CD4-positive, alpha-beta memory T cell (primary cell): ENCODE measurements around the gene SON. TPM values are rescaled to one million over a fixed set of nuclear protein-coding genes. Genes with fewer than 3 reads are reported as not detected.
A peak's percentile ranks its signal among the peaks of the same experiment; 100 is the strongest.

Experiments used
- CTCF ChIA-PET: fragments of 350-600 bp; sonication (Branson Sonifier 250); formaldehyde crosslinking; loops from one replicate; lab custom pipeline; 2021; ENCODE audit warnings: inconsistent platforms; ENCODE audit not compliant: partially characterized antibody; lab: Charles Lee
- POLR2A ChIA-PET: fragments of 350-600 bp; sonication (Branson Sonifier 250); formaldehyde crosslinking; loops from one replicate; lab custom pipeline; 2021; ENCODE audit not compliant: partially characterized antibody; lab: Charles Lee
- DNase-seq, 5 donors: peaks; one replicate each; pipeline versions ENCODE4 v3.0.0 to v3.0.0-alpha.2; 2020 to 2022; ENCODE audit warnings: mixed read lengths in 1 of 5
- H3K27ac ChIP-seq: one replicate; pipeline ENCODE4 v1.7.0; 2013; ENCODE audit warnings: low read depth, low read length
- H3K27me3 ChIP-seq: 2 replicates; pipeline ENCODE4 v1.7.0; 2013; ENCODE audit warnings: mild to moderate bottlenecking, low read length, moderate library complexity; ENCODE audit not compliant: insufficient read depth
- H3K36me3 ChIP-seq: 2 replicates; pipeline ENCODE4 v1.7.0; 2013; ENCODE audit warnings: mild to moderate bottlenecking, low read length, moderate library complexity; ENCODE audit not compliant: insufficient read depth
- H3K4me1 ChIP-seq: 2 replicates; pipeline ENCODE4 v1.7.0; 2013; ENCODE audit warnings: mild to moderate bottlenecking, low read length, moderate library complexity; ENCODE audit not compliant: insufficient read depth
- H3K4me3 ChIP-seq, 2 donors: one replicate each; pipeline ENCODE4 v1.7.0; 2013; ENCODE audit warnings: low read length in 2 of 2, mild to moderate bottlenecking in 1 of 2
- H3K9me3 ChIP-seq, 2 donors: one replicate each; pipeline ENCODE4 v1.7.0; 2013; ENCODE audit warnings: low read length in 2 of 2, control low read depth in 1 of 2; ENCODE audit not compliant: control insufficient read depth in 1 of 2
- H3K27ac Mint-ChIP-seq, 7 donors: one replicate each; pipeline ENCODE4 v1.8.0; 2020 to 2021; ENCODE audit warnings: mixed read lengths in 7 of 7, mild to moderate bottlenecking in 6 of 7, inconsistent platforms in 3 of 7, moderate library complexity in 3 of 7
- H3K27me3 Mint-ChIP-seq, 2 donors: one replicate each; pipeline ENCODE4 v1.8.0; 2020 to 2021; ENCODE audit warnings: mixed read lengths in 2 of 2
- H3K36me3 Mint-ChIP-seq, 2 donors: one replicate each; pipeline ENCODE4 v1.8.0; 2020 to 2021; ENCODE audit warnings: mixed read lengths in 2 of 2, inconsistent platforms in 1 of 2, mild to moderate bottlenecking in 1 of 2
- H3K4me1 Mint-ChIP-seq, 4 donors: one replicate each; pipeline ENCODE4 v1.8.0; 2020 to 2021; ENCODE audit warnings: mixed read lengths in 4 of 4, mild to moderate bottlenecking in 1 of 4
- H3K4me3 Mint-ChIP-seq, 8 donors: one replicate each; pipeline ENCODE4 v1.8.0; 2020 to 2021; ENCODE audit warnings: mixed read lengths in 8 of 8, mild to moderate bottlenecking in 7 of 8, moderate library complexity in 6 of 8, inconsistent platforms in 3 of 8
- H3K9me3 Mint-ChIP-seq, 8 donors: one replicate each; pipeline ENCODE4 v1.8.0; 2020 to 2021; ENCODE audit warnings: mixed read lengths in 8 of 8, mild to moderate bottlenecking in 5 of 8, inconsistent platforms in 3 of 8, moderate library complexity in 1 of 8
- intact Hi-C: fragments of 100-400 bp; cut with micrococcal nuclease; formaldehyde crosslinking; loops from one replicate; pipeline ENCODE4 v1.15.1; 2023
- polyA plus RNA-seq, 2 donors: library from polyadenylated mRNA; unstranded; fragments of 300-500 nt; fragmentation: Illumina TruSeq; gene quantifications; one replicate each; pipeline ENCODE4 v1.2.3, GENCODE V29; 2021
- total RNA-seq, 2 experiments: library from RNA; stranded (reverse); gene quantifications; one replicate each; pipeline ENCODE4 v1.2.3, GENCODE V29; 2021

SON gene
- total and polyA plus RNA-seq, 4 experiments from 2014 or later = 314 to 639 (median 445) TPM

DNA sequence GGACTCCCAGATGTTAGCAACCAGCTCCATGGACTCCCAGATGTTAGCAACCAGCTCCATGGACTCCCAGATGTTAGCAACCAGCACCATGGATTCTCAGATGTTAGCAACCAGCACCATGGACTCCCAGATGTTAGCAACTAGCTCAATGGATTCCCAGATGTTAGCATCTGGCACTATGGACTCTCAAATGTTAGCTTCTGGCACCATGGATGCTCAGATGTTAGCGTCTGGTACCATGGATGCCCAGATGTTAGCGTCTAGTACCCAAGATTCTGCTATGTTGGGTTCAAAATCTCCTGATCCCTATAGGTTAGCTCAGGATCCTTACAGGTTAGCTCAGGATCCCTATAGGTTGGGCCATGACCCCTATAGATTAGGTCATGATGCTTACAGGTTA is 8.8 kb downstream of the SON start:
- Histone ChIP-seq H3K27me3 (no peaks in the 10 kb centered on the region), H3K9me3 (no peaks in the 10 kb centered on the region), H3K27ac (no peak overlapping the region), H3K4me1 (peaks cover 36% of the 10 kb centered on the region), H3K4me3 (no peak overlapping the region), H3K36me3 (peaks cover 83% of the 10 kb centered on the region)
- CTCF ChIA-PET = interaction anchor here (0.5 to 1.2 kb wide), 5 partner anchors 19 to 190 kb away, joined by 3 read pairs; no protein-coding TSS in a partner anchor
- intact Hi-C loops = loop anchor here (2.0 kb wide), 1 partner anchor 17 kb away; no protein-coding TSS in a partner anchor
- no peaks in the 10 kb centered on the region for H3K9me3 Mint-ChIP-seq
- peak overlapping the region in 1 of 7 donors; percentile 78 for H3K27ac Mint-ChIP-seq
- POLR2A ChIA-PET = interaction anchor here (0.7 to 2.2 kb wide), 7 partner anchors 8 to 73 kb away, joined by 3 to 17 read pairs (median 4); partner anchors contain the start of genes DONSON, GART and SON
- no peak for DNase-seq
- H3K4me1 Mint-ChIP-seq = peaks cover 25 to 50% (median 40%) of the 10 kb centered on the region in 4 donors
- H3K27me3 Mint-ChIP-seq = no peaks in the 10 kb centered on the region
- H3K36me3 Mint-ChIP-seq = peaks cover 57 to 82% of the 10 kb centered on the region in 2 donors
- H3K4me3 Mint-ChIP-seq = no peak overlapping the region

DNA sequence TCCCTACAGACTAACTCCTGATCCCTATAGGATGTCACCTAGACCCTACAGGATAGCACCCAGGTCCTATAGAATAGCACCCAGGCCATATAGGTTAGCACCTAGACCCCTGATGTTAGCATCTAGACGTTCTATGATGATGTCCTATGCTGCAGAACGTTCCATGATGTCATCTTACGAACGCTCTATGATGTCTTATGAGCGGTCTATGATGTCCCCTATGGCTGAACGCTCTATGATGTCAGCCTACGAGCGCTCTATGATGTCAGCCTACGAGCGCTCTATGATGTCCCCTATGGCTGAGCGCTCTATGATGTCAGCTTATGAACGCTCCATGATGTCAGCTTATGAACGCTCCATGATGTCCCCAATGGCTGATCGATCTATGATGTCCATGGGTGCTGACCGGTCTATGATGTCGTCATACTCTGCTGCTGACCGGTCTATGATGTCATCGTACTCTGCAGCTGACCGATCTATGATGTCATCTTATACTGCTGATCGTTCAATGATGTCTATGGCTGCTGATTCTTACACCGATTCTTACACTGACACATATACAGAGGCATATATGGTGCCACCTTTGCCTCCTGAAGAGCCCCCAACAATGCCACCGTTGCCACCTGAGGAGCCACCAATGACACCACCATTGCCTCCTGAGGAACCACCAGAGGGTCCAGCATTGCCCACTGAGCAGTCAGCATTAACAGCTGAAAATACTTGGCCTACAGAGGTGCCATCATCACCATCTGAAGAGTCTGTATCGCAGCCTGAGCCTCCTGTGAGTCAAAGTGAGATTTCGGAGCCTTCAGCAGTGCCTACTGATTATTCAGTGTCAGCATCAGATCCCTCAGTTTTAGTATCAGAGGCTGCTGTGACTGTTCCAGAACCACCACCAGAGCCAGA is 9.5 kb downstream of the SON start:
- H3K9me3 ChIP-seq = no peaks in the 10 kb centered on the region
- H3K27me3 ChIP-seq = no peaks in the 10 kb centered on the region
- H3K4me1 Mint-ChIP-seq = peaks cover 29 to 57% (median 45%) of the 10 kb centered on the region in 4 donors
- peaks cover 63 to 86% of the 10 kb centered on the region in 2 donors for H3K36me3 Mint-ChIP-seq
- no peaks in the 10 kb centered on the region for H3K9me3 Mint-ChIP-seq
- H3K27ac Mint-ChIP-seq = peak overlapping the region in 3 of 7 donors; percentile 37 to 78 (median 68)
- peaks cover 32% of the 10 kb centered on the region for H3K4me1 ChIP-seq
- intact Hi-C loops = loop anchor here (2.0 kb wide), 1 partner anchor 16 kb away; no protein-coding TSS in a partner anchor
- peak overlapping the region in 1 of 8 donors; percentile 49 for H3K4me3 Mint-ChIP-seq
- no peak overlapping the region for H3K4me3 ChIP-seq
- CTCF ChIA-PET = interaction anchor here (0.9 kb wide), 1 partner anchor 53 kb away, joined by 3 read pairs; no protein-coding TSS in a partner anchor
- DNase-seq = peak in 1 of 5 donors; percentile 28
- no peaks in the 10 kb centered on the region for H3K27me3 Mint-ChIP-seq
- H3K27ac ChIP-seq = no peak overlapping the region
- peaks cover 81% of the 10 kb centered on the region for H3K36me3 ChIP-seq
- POLR2A ChIA-PET = interaction anchor here (1.0 to 2.2 kb wide), 3 partner anchors 9 to 72 kb away, joined by 3 to 17 read pairs (median 4); partner anchors contain the start of genes DONSON and SON

GRCh38 chr21:33552999-33553598 is 10.3 kb downstream of the SON start:
- Mint-ChIP-seq H3K9me3 (no peaks in the 10 kb centered on the region), H3K27ac (peak overlapping the region in 1 of 7 donors; percentile 78), H3K4me3 (no peak overlapping the region), H3K27me3 (no peaks in the 10 kb centered on the region), H3K36me3 (peaks cover 71 to 89% of the 10 kb centered on the region in 2 donors), H3K4me1 (peaks cover 34 to 64% (median 51%) of the 10 kb centered on the region in 4 donors)
- no peaks in the 10 kb centered on the region for H3K27me3 ChIP-seq
- POLR2A ChIA-PET = interaction anchor here (1.0 to 2.2 kb wide), 2 partner anchors 10 to 35 kb away, joined by 3 to 17 read pairs; partner anchors contain the start of genes DONSON and SON
- no peak overlapping the region for H3K4me3 ChIP-seq
- no peak for DNase-seq
- H3K9me3 ChIP-seq = no peaks in the 10 kb centered on the region
- intact Hi-C loops = loop anchor here (2.0 kb wide), 1 partner anchor 16 kb away; no protein-coding TSS in a partner anchor
- CTCF ChIA-PET = no interaction called here
- H3K36me3 ChIP-seq = peaks cover 82% of the 10 kb centered on the region
- no peak overlapping the region for H3K27ac ChIP-seq
- H3K4me1 ChIP-seq = peaks cover 31% of the 10 kb centered on the region

- Histone ChIP-seq H3K4me1 (peaks cover 33% of the 10 kb centered on the region), H3K36me3 (peaks cover 86% of the 10 kb centered on the region), H3K4me3 (no peak overlapping the region), H3K27ac (no peak overlapping the region), H3K9me3 (no peaks in the 10 kb centered on the region), H3K27me3 (no peaks in the 10 kb centered on the region)
- H3K27me3 Mint-ChIP-seq = no peaks in the 10 kb centered on the region
- ChIA-PET CTCF (interaction anchor here (0.6 kb wide), 1 partner anchor 39 kb away, joined by 3 read pairs; no protein-coding TSS in a partner anchor), POLR2A (interaction anchor here (1.0 to 6.1 kb wide), 2 partner anchors 11 kb away, joined by 3 to 48 read pairs; partner anchors contain the start of genes GART and SON)
- H3K36me3 Mint-ChIP-seq = peaks cover 72 to 89% of the 10 kb centered on the region in 2 donors
- peak overlapping the region in 5 of 7 donors; percentile 4 to 77 (median 70) for H3K27ac Mint-ChIP-seq
- intact Hi-C loops = no loop called here
- no peak for DNase-seq
- no peaks in the 10 kb centered on the region for H3K9me3 Mint-ChIP-seq
- H3K4me1 Mint-ChIP-seq = peaks cover 33 to 70% (median 50%) of the 10 kb centered on the region in 4 donors
- H3K4me3 Mint-ChIP-seq = peak overlapping the region in 5 of 8 donors; percentile 41 to 54 (median 42)
Measured at GRCh38 chr21:33554236-33554981, 11.6 kb downstream of the SON start.

DNA sequence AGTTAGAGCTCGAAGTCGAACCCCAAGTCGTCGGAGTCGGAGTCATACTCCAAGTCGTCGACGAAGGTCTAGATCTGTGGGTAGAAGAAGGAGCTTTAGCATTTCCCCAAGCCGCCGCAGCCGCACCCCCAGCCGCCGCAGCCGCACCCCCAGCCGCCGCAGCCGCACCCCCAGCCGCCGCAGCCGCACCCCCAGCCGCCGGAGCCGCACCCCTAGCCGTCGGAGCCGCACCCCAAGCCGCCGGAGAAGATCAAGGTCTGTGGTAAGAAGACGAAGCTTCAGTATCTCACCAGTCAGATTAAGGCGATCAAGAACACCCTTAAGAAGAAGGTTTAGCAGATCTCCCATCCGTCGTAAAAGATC is 12.1 kb downstream of the SON start:
- peaks cover 86% of the 10 kb centered on the region for H3K36me3 ChIP-seq
- H3K36me3 Mint-ChIP-seq = peaks cover 72 to 89% of the 10 kb centered on the region in 2 donors
- DNase-seq = no peak
- no peak overlapping the region for H3K4me3 ChIP-seq
- H3K27ac ChIP-seq = no peak overlapping the region
- CTCF ChIA-PET = interaction anchor here (0.6 kb wide), 1 partner anchor 39 kb away, joined by 3 read pairs; no protein-coding TSS in a partner anchor
- H3K27me3 ChIP-seq = no peaks in the 10 kb centered on the region
- no peaks in the 10 kb centered on the region for H3K9me3 Mint-ChIP-seq
- POLR2A ChIA-PET = interaction anchor here (6.1 kb wide), 1 partner anchor 12 kb away, joined by 48 read pairs; the partner anchor contains the start of genes GART and SON
- H3K9me3 ChIP-seq = no peaks in the 10 kb centered on the region
- H3K4me1 ChIP-seq = peaks cover 30% of the 10 kb centered on the region
- H3K27ac Mint-ChIP-seq = peak overlapping the region in 4 of 7 donors; percentile 51 to 77 (median 74)
- intact Hi-C loops = no loop called here
- peak overlapping the region in 2 of 8 donors; percentile 42 to 63 for H3K4me3 Mint-ChIP-seq
- peaks cover 35 to 70% (median 47%) of the 10 kb centered on the region in 4 donors for H3K4me1 Mint-ChIP-seq
- H3K27me3 Mint-ChIP-seq = no peaks in the 10 kb centered on the region

DNA sequence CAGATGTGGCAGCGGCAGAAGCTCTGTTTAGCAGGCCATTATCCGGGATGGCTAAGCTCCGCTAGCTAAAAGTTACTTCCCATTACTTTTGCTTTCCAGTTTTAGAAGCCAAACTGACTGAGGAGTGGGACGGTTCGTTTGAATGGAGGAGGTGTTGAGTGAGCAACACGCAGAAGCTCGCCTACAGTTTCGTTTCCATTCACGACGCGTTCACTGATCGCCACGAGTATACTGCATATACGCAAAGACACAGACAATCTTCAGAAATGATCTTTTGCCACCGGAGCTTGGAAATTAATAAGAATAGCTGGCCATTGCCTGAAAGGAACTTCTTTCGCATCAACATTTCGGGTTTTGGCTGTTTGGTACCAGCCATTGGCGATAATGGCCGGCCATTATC is 14.6 kb downstream of the SON start:
- Mint-ChIP-seq H3K27me3 (no peaks in the 10 kb centered on the region), H3K4me3 (peak overlapping the region in 1 of 8 donors; percentile 5), H3K36me3 (peaks cover 77 to 90% of the 10 kb centered on the region in 2 donors), H3K9me3 (no peaks in the 10 kb centered on the region), H3K4me1 (peaks cover 45 to 80% (median 58%) of the 10 kb centered on the region in 4 donors), H3K27ac (peak overlapping the region in 1 of 7 donors; percentile 75)
- Histone ChIP-seq H3K27ac (no peak overlapping the region), H3K9me3 (no peaks in the 10 kb centered on the region), H3K4me1 (peaks cover 45% of the 10 kb centered on the region), H3K36me3 (peaks cover 77% of the 10 kb centered on the region), H3K4me3 (no peak overlapping the region), H3K27me3 (no peaks in the 10 kb centered on the region)
- intact Hi-C loops = no loop called here
- CTCF ChIA-PET = interaction anchor here (0.5 to 0.8 kb wide), 3 partner anchors 13 to 63 kb away, joined by 3 read pairs; no protein-coding TSS in a partner anchor
- DNase-seq = no peak
- POLR2A ChIA-PET = interaction anchor here (0.6 to 6.1 kb wide), 3 partner anchors 14 to 113 kb away, joined by 3 to 48 read pairs (median 3); partner anchors contain the start of genes GART and SON
